Measurements from ENCODE around the gene PKNOX2. TPM values are rescaled to one million over a fixed set of nuclear protein-coding genes. Genes with fewer than 3 reads are reported as not detected.

Gene PKNOX2
- total RNA-seq, 1 donor from 2014 or later = not detected

DNA sequence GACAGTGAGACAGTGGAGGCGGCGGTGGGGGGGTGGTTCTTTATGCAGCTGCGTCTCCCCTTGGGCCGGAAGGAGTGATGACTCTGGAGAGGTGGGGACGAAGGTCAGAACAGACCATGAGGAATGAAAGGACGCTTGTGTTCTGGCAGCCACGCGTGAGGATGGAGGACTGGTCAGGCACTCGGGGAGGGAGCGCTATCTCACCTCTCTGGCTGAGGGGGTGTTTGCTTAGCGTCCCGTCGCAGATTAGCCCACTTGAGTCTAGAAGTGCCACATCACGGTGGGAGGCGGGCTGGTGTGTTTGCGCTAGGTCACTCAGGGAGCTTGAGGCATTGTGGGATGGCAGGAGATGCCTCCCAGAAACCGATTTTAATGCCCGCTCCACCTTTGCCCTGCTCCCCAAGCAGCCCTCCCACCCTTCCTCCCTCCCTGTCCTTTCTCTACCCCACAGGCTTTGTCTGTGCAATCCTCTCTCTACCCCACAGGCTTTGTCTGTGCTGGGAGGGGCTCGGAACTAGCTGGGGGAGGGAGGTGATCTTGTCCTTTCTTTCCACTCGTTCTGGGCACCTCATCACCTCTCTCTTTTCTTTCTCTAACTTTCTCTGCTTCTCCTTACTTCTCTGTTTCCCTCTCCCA lies 97.8 kb downstream of the PKNOX2 start:
- DNase-seq (ENCODE audit: low read depth) = no peak

DNA sequence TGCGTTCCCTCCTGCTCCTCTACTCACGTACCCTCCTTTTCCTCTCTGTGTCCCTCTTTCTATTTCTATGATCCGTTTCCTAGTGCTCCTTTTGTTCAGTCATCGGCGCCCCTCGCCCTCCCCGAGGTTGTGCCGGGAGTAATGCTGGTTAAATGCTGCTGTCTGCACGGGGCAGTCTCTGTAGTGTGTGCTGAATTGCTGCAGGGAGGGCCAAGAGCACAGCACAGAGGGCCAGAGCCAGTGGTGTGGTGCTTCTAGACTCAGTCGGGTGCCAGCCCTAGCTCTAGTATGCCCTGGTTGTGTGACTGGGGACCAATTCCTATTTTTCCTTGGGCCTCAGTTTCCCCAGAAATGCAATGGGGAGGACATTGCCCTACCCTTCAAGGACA lies 98.3 kb downstream of the PKNOX2 start:
- DNase-seq (ENCODE audit: low read depth) = no peak

DNA sequence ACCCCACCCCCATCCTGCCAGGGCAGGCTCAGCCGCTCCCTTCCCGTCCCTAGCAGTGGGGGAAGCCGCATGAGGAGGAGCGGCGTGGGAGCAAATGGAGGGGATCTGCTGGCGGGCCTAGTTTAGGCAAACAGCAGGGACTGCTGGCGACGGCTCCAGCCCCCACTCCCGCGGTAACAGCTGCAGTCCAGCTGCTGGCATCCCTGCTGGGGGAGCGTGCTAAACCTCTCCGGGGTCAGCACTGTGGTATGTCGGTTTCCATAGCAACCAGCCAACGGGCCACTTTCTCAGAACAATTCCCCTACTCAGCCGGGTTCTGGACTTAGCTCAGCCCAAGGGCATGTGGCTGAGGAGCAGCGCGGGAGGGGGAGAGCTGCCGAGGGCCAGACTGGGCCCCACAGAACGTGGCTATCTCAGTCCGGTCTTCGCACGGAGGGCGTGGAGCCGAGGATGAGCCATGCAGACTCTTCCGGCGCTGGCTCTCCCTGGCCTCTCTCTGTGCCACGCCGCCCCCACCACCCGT lies 98.8 kb downstream of the PKNOX2 start:
- peak; percentile 33 for DNase-seq (ENCODE audit: low read depth)

DNA sequence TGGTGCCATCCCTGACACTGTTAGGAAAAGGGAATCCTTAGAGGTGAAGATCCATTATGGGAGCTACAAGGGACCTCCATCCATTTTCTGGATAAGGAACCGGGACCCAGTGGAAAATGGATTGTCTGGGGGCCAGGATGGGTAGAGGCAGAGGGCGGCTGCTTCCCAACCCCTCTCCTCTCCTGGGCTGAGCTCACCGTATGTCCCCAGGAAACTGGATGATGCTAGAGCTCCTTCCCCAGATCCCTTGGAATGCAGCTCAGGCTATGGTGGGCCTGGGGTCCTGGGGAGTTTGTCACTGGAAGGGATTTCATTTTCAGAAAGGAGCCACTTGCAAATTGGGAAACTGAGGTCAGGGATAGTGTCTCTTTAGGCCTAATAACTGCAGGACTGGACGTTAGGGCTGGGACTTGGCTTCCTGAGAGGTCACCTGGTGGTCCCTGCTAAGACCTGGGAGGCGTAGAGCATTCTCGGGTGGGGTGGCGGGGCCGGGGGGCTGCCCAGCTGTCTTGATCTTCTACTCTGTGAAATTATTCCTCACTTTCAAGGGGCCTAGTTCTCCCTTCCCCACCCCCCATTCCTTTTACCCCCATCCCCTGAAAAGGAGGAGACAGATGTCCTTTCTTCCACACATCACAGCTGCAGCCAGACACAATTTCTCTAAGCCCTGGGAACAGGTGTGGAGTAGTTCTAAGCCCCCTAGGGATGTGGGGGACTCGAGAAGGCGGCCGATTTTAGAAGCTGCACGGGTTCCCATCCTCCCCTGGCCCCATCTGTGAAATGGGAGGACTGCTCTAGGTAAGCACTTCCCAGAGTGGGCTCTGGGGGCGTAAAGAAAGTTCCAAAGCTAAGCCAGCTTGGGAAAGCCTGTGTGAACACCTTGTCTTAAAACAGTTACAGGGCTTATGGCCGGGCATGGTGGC lies 99.8 kb downstream of the PKNOX2 start:
- no peak for DNase-seq (ENCODE audit: low read depth)

DNA sequence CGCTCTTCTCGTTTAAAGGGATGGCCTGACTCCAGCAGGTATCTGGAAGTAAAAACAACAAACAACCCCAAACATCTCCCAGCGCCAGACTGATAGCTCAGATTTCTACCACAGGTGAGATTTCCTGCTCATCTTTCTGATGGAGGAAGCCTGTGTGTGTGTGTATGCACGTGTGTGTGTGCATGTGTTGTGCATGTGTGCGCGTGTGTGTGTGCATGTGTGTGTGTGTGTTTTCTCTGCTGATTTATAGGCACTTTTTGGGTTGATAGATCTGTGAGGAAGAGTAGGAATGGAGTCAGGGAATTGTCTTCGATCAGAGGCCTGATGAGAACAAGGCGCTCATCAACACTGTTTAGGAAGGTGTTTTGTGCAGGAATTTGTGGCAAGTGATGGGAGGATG lies 103.0 kb downstream of the PKNOX2 start:
- no peak for DNase-seq (ENCODE audit: low read depth)

DNA sequence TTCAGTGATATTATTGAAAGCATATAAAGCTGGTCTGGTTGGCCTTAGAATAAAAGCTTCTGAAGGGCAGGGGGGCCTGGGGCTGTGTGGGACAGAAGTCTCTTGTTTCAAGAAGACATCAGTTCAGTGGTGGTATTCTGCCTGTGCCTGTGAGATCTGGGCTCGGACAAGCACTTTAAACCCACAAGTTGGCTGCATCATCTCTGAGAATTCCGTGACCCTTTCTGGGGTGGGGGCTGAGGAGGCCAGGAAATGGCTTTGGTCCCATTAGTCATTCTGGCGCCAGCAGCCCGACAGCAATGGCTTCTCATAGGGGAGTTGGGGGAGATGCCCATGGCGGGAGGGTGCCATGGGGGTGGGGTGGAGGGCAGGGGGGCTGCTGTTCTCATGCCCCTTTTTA lies 104.1 kb downstream of the PKNOX2 start:
- DNase-seq (ENCODE audit: low read depth) = no peak

DNA sequence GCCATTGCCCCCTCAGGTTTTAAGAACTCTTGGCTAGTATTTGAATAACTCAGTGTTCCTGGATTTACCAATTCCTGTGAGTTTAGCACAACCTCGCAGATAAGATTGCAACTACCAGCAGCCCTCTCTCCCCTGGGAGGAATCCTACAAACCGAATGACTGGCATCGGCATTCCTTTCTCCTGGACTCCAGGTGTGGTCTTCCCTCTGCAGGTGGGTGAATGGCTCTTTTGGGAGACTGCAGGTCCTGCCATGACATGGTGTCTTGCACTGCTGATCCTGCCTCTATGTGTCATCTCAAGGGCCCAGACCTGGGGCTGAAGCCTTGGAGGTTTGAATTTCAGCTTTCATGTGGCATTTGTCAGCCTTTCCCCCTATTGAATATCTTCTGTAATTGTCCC lies 105.6 kb downstream of the PKNOX2 start:
- no peak for DNase-seq (ENCODE audit: low read depth)

DNA sequence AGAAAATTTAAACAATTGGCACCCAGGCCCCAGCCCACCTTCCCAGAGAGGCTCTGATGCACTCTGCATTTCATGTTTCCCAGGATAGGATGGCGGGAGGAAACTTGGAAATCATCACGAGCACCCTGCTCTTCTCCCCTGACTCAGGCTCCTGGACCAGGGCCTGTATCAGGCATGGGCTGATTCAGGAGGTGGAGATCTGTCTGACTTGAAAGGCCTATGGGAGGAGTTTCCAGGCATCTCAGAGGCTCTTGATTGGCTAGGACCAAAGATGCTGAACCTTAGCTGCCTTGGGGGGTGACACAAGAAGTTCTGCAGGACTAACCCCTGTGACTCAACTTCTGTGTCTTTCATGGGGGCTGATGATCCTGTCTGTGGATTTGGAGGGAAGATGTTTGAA lies 106.2 kb downstream of the PKNOX2 start:
- DNase-seq (ENCODE audit: low read depth) = no peak

DNA sequence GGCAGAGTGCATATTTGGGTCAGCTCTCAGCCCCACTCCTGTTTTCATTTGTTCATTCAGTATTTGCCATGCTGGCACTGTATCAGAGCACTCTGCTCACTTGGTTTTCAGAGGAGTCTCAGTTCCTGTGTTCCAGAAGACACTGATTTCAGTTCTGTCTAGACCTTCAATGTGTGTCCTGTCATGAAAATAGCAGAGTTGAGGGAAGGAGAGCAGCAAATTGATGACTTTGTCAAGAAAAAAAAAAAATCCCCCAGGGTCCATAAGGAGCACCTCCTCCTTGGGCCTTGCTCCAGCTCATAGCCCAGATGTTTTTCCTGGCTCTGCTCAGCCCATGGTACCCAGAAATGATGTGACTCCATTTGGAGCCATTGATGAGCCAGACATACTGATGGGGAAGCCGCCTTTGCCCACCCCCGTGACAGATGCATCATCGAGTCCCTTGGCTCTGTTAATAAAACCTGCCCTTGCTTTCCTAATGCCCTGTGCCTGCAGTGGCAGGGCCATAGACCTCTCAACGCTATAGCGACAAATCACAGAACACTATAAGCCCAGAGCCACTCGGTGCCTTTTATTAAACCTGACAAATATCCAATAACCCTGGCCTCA lies 107.0 kb downstream of the PKNOX2 start:
- DNase-seq (ENCODE audit: low read depth) = no peak

DNA sequence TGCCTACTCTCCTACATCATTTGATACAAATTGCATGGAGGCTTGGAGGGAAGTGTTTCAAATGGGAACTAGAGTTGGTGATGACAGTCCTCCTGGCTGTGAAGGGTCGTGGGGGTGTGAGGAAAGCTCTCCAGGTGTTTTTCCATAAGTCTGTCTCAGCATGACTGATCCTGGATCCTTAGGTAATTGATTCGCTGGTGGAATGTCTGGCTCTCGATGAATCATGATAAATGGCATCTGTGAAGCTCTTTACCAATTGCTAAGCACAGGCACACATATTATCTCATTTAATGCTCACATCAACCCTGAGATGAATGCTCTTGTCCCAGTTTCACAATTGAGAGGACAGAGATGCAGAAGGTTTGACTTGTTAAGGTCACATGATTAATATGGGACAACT lies 107.5 kb downstream of the PKNOX2 start:
- peak; percentile 3 for DNase-seq (ENCODE audit: low read depth)

DNA sequence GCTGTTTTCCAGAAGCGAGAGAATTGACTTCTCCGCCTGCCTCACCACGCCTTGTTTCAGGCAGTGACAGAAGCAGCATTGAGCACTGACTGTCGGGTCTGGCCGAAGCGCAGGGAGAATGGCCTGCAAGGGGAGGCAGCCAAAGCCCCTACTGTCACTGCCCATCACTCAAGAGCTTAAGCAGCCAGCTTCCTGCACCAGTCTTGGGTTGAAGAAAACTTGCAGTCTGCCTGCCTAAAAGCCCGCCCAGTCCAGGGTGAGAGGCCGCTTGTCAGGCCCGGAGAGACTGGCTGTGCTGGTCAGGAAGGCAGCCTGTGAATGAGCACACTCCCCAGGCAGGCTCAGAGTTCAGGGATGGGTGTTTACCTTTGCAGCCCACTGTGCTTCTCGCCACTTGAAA lies 108.3 kb downstream of the PKNOX2 start:
- DNase-seq (ENCODE audit: low read depth) = no peak

DNA sequence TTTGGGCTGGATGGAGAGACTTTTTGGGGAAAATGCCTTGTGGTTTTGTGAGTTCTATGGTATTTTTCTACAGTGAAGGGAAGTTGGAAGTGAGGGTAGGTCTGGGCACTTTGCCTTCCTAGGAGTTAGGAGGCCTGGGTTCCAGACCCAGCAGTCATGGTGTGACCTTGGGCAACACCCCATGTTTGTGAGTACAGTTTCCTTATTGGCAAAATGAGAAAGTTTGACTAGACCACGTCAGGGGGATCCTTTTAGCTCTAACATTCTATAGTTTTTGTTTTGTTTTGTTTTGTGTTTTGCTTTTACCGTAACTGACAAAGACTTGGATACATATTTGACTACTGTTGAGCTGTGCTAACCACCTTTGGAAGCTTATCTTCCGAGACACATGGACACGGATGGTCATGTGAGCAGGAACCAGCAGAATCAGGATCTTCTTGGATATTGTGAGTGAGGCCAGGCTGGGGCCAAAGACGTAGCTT lies 109.0 kb downstream of the PKNOX2 start:
- DNase-seq (ENCODE audit: low read depth) = no peak

DNA sequence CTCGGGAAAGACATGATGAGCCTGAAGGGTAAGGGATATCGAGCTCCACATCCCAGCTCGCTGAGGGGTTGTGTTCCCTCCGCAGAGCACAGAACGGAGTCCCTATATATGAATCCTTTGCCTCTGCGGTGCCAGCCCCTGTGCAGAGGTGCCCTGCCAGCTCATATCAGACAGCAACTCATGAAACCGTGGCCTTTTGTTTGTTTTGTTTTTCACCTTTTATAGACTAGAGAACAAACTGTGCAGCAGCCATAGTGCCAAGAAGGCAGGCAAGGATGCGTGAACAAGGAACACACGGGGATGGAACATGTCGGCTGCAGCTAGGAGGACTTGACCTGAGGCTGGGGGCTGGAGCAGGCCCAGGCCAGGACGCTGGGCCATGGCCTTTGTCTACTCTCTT lies 109.8 kb downstream of the PKNOX2 start:
- DNase-seq (ENCODE audit: low read depth) = no peak

DNA sequence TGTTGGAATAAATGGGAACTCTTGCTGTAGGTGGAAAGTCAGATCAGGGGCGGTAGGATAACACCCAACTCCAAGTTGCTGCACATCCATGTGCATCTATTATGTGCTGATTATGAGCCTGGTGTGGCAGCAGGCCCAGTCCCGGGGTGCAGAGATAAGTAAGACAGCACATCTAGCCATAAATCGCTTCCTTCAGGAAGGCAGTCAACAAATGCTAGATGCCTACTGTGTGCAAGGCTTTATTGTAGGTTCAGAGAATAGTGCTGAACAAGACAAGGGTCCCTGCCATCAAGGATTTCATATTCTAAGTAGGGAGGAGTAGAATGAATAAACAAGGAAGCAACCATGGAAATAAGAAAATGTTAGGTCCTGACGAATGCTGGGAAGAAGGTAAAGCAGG lies 110.2 kb downstream of the PKNOX2 start:
- DNase-seq (ENCODE audit: low read depth) = no peak

DNA sequence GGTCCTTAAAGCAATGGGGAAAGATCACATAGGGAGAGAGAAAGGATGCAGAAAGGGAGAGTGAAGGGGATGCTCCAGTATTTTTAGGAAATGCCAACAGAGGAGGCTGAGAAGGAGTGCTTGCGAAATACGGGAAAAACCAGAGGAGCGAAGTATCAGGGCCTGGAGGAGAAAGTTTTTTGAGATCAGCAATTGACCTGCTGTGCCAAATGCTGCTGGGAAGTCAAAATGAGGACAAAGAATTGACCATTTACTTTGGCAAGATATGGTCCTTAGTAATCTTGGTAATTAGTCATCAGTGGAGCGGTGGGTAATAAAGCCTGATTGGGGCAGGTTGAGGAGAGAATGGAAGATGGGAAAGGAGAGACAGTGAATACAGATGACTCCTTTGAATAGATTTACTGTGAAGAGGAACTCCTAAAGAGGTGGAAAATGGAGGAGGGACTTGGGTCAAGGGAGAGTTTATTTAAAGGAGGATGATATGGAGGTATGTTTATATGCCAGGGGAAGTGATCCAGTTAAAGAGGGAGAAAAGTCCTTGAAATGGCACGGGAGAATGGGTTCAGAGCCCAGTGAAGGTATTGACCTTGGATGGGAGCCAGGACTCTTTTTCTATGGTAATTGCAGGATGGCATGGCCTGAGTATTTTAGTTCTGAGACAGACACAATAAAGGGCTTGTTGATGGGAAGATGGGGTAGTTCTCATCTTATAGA lies 111.5 kb downstream of the PKNOX2 start:
- no peak for DNase-seq (ENCODE audit: low read depth)

DNA sequence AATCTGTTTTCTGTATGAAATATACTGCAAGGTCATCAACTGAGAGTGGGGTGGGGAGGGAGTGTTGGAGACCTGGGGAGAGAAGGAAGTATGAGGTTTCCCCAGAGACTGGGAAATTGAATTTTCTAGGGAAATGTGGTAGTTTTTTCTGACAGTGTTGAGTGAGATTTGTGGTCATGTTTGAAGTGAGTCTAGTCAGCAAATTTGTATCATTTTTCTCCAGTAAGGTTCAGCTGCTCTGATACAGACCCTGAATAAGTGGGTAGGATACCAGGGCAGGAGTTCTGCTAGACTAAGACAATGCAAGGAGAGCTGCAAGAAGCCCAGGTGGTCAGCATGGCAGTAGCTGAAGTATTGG lies 112.0 kb downstream of the PKNOX2 start:
- no peak for DNase-seq (ENCODE audit: low read depth)

DNA sequence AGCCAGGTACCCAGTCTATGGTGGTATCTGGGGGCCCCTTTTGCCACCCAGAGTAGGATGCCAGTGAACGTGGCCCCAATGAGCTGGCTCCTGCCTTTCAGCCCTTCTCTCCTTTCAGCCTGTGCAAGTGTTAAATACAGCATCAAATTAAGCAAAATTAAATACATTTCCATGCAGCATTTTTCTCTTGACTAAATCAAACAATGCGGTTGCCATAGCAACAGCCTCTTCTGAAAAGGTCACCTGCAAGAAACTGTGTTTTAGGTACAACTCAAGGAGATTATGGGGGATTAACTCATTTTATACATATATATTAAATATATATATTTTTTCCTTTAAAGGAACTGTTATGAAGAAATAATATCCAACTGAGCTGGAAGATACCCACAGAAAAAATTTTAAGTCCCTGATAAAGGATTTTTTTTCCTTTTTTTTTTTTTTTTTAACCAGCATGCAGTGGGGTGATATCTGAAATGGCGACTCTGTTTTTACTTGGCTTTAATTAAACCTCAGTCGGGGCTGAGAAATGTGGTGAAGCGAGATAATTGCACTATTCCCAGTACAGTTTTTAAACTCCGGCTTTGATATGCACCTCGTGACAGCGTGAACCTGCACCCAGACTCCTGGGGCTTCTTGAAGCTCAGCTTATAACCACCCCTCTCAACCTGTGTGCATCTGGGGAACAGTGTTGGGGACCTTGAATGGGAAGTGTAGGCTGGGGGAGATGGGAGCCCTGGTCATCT lies 115.3 kb downstream of the PKNOX2 start:
- DNase-seq (ENCODE audit: low read depth) = no peak

DNA sequence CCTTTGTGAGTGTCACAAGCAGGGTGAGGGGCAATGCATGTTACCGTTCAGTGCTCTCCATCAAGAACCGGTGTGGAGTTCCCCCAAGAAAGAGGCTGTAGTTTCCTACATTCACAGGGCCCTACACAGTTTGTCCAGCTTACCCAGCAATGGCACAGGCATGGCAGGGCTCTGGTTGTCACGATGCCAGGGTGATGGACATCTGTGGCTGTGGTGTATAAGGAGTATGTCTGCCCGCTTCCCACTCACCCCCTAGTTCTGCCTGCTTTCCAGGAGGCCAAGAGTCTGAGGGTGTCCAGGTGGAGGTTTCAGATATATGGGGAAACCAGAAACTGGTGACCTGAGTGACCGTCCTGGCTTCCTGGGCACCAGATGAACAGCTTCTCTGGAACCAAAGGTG lies 116.1 kb downstream of the PKNOX2 start:
- DNase-seq (ENCODE audit: low read depth) = no peak

DNA sequence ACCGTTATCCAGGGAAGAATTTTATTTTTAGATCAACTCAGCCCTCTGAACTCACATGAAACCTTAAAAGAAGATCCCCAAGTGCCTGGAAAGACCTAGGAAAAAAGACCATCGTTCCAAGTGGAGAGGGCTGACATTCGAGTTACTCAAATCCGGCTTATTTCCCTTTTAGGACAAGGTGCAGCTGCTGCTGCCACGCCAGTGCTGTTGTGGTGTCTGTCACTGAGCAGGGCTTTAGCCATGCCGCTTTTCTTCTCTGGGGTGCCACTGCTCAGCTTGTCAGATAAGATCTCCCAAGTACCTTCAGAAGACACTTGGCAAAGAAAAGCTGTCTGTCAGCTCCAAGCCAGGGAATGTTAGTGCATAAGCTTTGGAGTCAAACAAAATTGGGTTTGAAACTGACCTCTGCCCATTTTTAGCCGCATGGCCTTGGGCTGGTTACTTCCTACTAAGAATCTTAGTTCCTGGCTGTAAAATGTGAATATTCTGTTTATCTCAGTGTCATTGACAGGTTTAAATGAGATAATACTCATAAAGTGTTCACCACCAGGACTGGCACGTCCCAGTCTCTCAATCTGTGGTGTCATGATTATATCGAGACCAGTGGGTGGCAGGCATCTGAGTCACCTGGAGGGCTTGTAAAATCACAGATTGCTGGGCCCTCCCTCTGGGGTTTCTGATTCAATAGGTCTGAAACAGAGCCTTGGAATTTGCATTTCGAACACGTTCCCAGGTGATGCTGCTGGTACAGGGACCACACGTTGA lies 117.5 kb downstream of the PKNOX2 start:
- DNase-seq (ENCODE audit: low read depth) = no peak

DNA sequence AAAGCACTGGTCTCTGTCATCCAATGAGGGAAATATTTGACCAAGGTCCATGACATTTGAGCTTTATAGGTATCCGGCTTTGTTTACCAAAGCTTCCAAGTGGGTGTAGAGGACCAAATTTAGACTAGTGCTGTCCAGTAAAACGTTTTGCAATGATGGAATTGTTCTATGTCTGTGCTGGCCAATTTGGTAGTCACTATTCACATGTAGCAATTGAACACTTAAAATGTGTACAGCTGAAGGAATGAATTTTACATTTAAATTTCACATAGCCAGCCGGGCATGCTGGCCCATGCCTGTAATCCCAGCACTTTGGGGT lies 118.0 kb downstream of the PKNOX2 start:
- no peak for DNase-seq (ENCODE audit: low read depth)
